H1 (cell line): ENCODE data around the gene ZNF221. TPM values are rescaled to one million over a fixed set of nuclear protein-coding genes. Genes with fewer than 3 reads are reported as not detected.

Source experiments
- CTCF ChIA-PET: fragments of 300-600 bp; sonication (Branson Sonifier 250); formaldehyde crosslinking; loops from one replicate; lab custom pipeline; 2021; ENCODE audit not compliant: partially characterized antibody; lab: Charles Lee
- POLR2A ChIA-PET: fragments of 300-600 bp; sonication (Branson Sonifier 250); formaldehyde crosslinking; loops from one replicate; lab custom pipeline; 2021; ENCODE audit warnings: inconsistent platforms; ENCODE audit not compliant: partially characterized antibody; lab: Charles Lee
- DNase-seq, 2 experiments: peaks; one replicate each; pipeline versions ENCODE4 v3.0.0 to v3.0.0-alpha.2; 2010 to 2022; ENCODE audit warnings: low spot score in 2 of 2, low read depth in 1 of 2, mixed read lengths in 1 of 2
- FAIRE-seq: peaks from 2 replicates; lab custom pipeline; 2011; peaks lifted over from hg19 to GRCh38; lab: Jason Lieb, UNC
- H2AFZ ChIP-seq: 2 replicates; pipeline ENCODE4 v1.8.1; 2012; ENCODE audit warnings: low read length, inconsistent platforms
- H2AK5ac ChIP-seq: 2 replicates; pipeline ENCODE4 v1.6.1; 2013; ENCODE audit warnings: low read depth, low read length
- H2BK120ac ChIP-seq: replicated peaks from 2 replicates; pipeline ENCODE3; 2013; ENCODE audit warnings: low read depth, low read length, inconsistent platforms
- H2BK12ac ChIP-seq: 2 replicates; pipeline ENCODE4 v1.6.1; 2013; ENCODE audit warnings: low read depth, low read length
- H2BK15ac ChIP-seq: 2 replicates; pipeline ENCODE4 v1.6.1; 2013; ENCODE audit warnings: low read length
- H2BK20ac ChIP-seq: 2 replicates; pipeline ENCODE4 v1.6.1; 2013; ENCODE audit warnings: low read length
- H2BK5ac ChIP-seq: 2 replicates; pipeline ENCODE4 v1.6.1; 2013; ENCODE audit warnings: low read depth, low read length
- H3K14ac ChIP-seq: 2 replicates; pipeline ENCODE4 v1.6.1; 2013; ENCODE audit warnings: inconsistent platforms; ENCODE audit not compliant: insufficient read length
- H3K18ac ChIP-seq: 2 replicates; pipeline ENCODE4 v1.6.1; 2013; ENCODE audit warnings: low read length; ENCODE audit errors: extremely low read depth
- H3K23ac ChIP-seq: 2 replicates; pipeline ENCODE4 v1.6.1; 2013; ENCODE audit warnings: inconsistent platforms; ENCODE audit not compliant: insufficient read length
- H3K23me2 ChIP-seq: 2 replicates; pipeline ENCODE4 v1.6.1; 2013; ENCODE audit warnings: low read depth, low read length
- H3K27ac ChIP-seq: 2 replicates; pipeline ENCODE4 v1.6.1; 2011; ENCODE audit warnings: low read depth, low read length, inconsistent platforms
- H3K27me3 ChIP-seq, 4 experiments: replicated peaks in 1 of 4; 1 replicate in 1 of 4; 2 replicates in 3 of 4; pipeline versions ENCODE4 v1.6.1 to v1.8.1; 2011 to 2013; ENCODE audit warnings: low read length in 3 of 4, mild to moderate bottlenecking in 3 of 4, inconsistent platforms in 2 of 4, mixed read lengths in 2 of 4, moderate library complexity in 1 of 4; ENCODE audit not compliant: control insufficient read depth in 3 of 4, insufficient read depth in 3 of 4; ENCODE audit errors: extremely low read depth in 1 of 4
- H3K36me3 ChIP-seq, 4 experiments: 2 replicates each; pipeline versions ENCODE4 v1.6.1 to v1.8.1; 2011 to 2013; ENCODE audit warnings: mild to moderate bottlenecking in 4 of 4, low read length in 3 of 4, moderate library complexity in 2 of 4, control low read depth in 1 of 4, inconsistent platforms in 1 of 4; ENCODE audit not compliant: insufficient read depth in 4 of 4, control insufficient read depth in 2 of 4
- H3K4ac ChIP-seq: replicated peaks from 2 replicates; pipeline ENCODE3; 2013; ENCODE audit warnings: low read length, low read depth, mixed read lengths, inconsistent platforms; ENCODE audit not compliant: insufficient read length
- H3K4me1 ChIP-seq, 4 experiments: replicated peaks in 1 of 4; 1 replicate in 1 of 4; 2 replicates in 3 of 4; pipeline versions ENCODE4 v1.6.1 to v1.8.1; 2011 to 2013; ENCODE audit warnings: low read length in 3 of 4, inconsistent platforms in 2 of 4, mixed read lengths in 1 of 4; ENCODE audit not compliant: insufficient read depth in 4 of 4, control insufficient read depth in 3 of 4
- H3K4me2 ChIP-seq, 2 experiments: 2 replicates each; pipeline versions ENCODE4 v1.6.1 to v1.8.1; 2011 to 2013; ENCODE audit warnings: low read depth in 2 of 2, low read length in 2 of 2, control low read depth in 1 of 2, inconsistent platforms in 1 of 2, mild to moderate bottlenecking in 1 of 2; ENCODE audit not compliant: insufficient read depth in 1 of 2
- H3K4me3 ChIP-seq, 4 experiments: fragments of 200-600, 300-600 bp in 1 of 4; sonication (generic), shearing (Covaris generic), sonication (Bioruptor Twin) in 1 of 4; 2 replicates each; pipeline versions ENCODE4 v1.5.1 to v1.8.1; 2011 to 2016; ENCODE audit warnings: low read length in 4 of 4, low read depth in 3 of 4, control low read depth in 2 of 4, inconsistent platforms in 2 of 4, mild to moderate bottlenecking in 2 of 4, mixed read lengths in 1 of 4, moderate library complexity in 1 of 4; ENCODE audit not compliant: insufficient read depth in 2 of 4; ENCODE audit errors: extremely low read depth in 1 of 4
- H3K56ac ChIP-seq: replicated peaks from 2 replicates; pipeline ENCODE3; 2013; ENCODE audit warnings: low read depth, mild to moderate bottlenecking, mixed read lengths, low read length, inconsistent platforms; ENCODE audit not compliant: insufficient read length
- H3K79me1 ChIP-seq: 2 replicates; pipeline ENCODE4 v1.6.1; 2013; ENCODE audit warnings: low read depth, low read length, control low read depth
- H3K79me2 ChIP-seq, 2 experiments: 2 replicates each; pipeline versions ENCODE4 v1.6.1 to v1.8.1; 2012 to 2013; ENCODE audit warnings: low read length in 2 of 2, mild to moderate bottlenecking in 2 of 2, inconsistent platforms in 1 of 2; ENCODE audit not compliant: insufficient read depth in 2 of 2, control insufficient read depth in 1 of 2
- H3K9ac ChIP-seq, 4 experiments: replicated peaks in 1 of 4; 1 replicate in 1 of 4; 2 replicates in 3 of 4; pipeline versions ENCODE4 v1.6.1 to v1.8.1; 2011 to 2013; ENCODE audit warnings: low read depth in 3 of 4, low read length in 3 of 4, control low read depth in 2 of 4, mild to moderate bottlenecking in 2 of 4, moderate library complexity in 2 of 4, inconsistent platforms in 1 of 4; ENCODE audit errors: extremely low read depth in 1 of 4
- H3K9me3 ChIP-seq, 2 experiments: 2 replicates each; pipeline versions ENCODE4 v1.6.1 to v1.8.1; 2012 to 2013; ENCODE audit warnings: mild to moderate bottlenecking in 2 of 2, moderate library complexity in 2 of 2, control low read depth in 1 of 2, inconsistent platforms in 1 of 2, low read depth in 1 of 2, low read length in 1 of 2, mixed read lengths in 1 of 2; ENCODE audit not compliant: insufficient read depth in 2 of 2
- H4K20me1 ChIP-seq, 2 experiments: replicated peaks in 1 of 2; 2 replicates each; pipeline versions ENCODE3 to v1.8.1; 2011 to 2013; ENCODE audit warnings: inconsistent platforms in 2 of 2, low read length in 2 of 2, mild to moderate bottlenecking in 1 of 2; ENCODE audit not compliant: insufficient read depth in 2 of 2, control insufficient read depth in 1 of 2
- H4K5ac ChIP-seq: 2 replicates; pipeline ENCODE4 v1.6.1; 2013; ENCODE audit warnings: low read length, low read depth, mixed read lengths, inconsistent platforms; ENCODE audit not compliant: insufficient read length
- H4K8ac ChIP-seq: 2 replicates; pipeline ENCODE4 v1.8.0; 2013; ENCODE audit warnings: mild to moderate bottlenecking, moderate library complexity, low read length, inconsistent platforms; ENCODE audit not compliant: insufficient read depth; ENCODE audit errors: extremely low read depth
- H4K91ac ChIP-seq: replicated peaks from 2 replicates; pipeline ENCODE3; 2013; ENCODE audit warnings: low read length, mixed read lengths, inconsistent platforms; ENCODE audit not compliant: insufficient read length
- FOSL1 ChIP-seq: IDR thresholded peaks from 2 replicates; pipeline ENCODE4 v1.6.1; 2011; ENCODE audit warnings: mild to moderate bottlenecking, low read depth, low read length, moderate library complexity; ENCODE audit not compliant: insufficient read depth
- GABPA ChIP-seq: IDR thresholded peaks from 2 replicates; pipeline ENCODE4 v1.6.1; 2011; ENCODE audit warnings: mild to moderate bottlenecking, low read length, moderate library complexity, borderline replicate concordance; ENCODE audit not compliant: insufficient read depth
- TCF12 ChIP-seq: IDR thresholded peaks from 2 replicates; pipeline ENCODE4 v1.6.1; 2011; ENCODE audit warnings: low read depth, mild to moderate bottlenecking, low read length
- WGBS, 2 experiments: shearing (Covaris generic) in 1 of 2; methylation state at CpG; one replicate each; pipeline versions ENCODE4 v1.1.6 to v1.1.7; 2013 to 2015; ENCODE audit warnings: low lambda C conversion rate in 2 of 2, mixed read lengths in 2 of 2, inconsistent platforms in 1 of 2, low coverage in 1 of 2, missing lambda C conversion rate in 1 of 2; ENCODE audit not compliant: insufficient replicate concordance in 2 of 2, insufficient coverage in 1 of 2, insufficient read length in 1 of 2; ENCODE audit errors: extremely low coverage in 1 of 2, missing lambda C conversion rate in 1 of 2; 5-methylcytosine and 5-hydroxymethylcytosine counted together
- polyA plus RNA-seq, 7 experiments: library from polyadenylated mRNA; depleted of rRNA in 3 of 7; stranded (reverse) in 5 of 7; unstranded in 2 of 7; fragments of >200 nt in 5 of 7; fragments of 200-250 nt in 2 of 7; gene quantifications; 1 replicate in 5 of 7; 2 replicates in 1 of 7; 4 replicates in 1 of 7; pipeline versions ENCODE4 v1.2.1 to v1.2.3, GENCODE V29; 2011 to 2013; ENCODE audit warnings: missing spikeins in 2 of 7, mixed read lengths in 2 of 7
- total RNA-seq: library from RNA; stranded (reverse); fragmentation: NEBNext Ultra II Directional; extraction: Animal tissue kit (Norgen Biotek cat#: 25700); gene quantifications from 2 replicates; pipeline ENCODE4 v1.2.1, GENCODE V29; 2021

ZNF221 gene
- total and polyA plus RNA-seq, 2 of the 8 experiments (the other 6 are each of a cell fraction or from before 2014, with no cell fraction given) = 0.50 to 8.4 TPM

GRCh38 chr19:43939557-43940260 lies 11.3 kb upstream of the ZNF221 start:
- POLR2A ChIA-PET = interaction anchor here (0.6 kb wide), 1 partner anchor 183 kb away, joined by 3 read pairs; no protein-coding TSS in a partner anchor
- FAIRE-seq = no peak

More at GRCh38 chr19:43939557-43940260, 11.3 kb upstream of the ZNF221 start:
- no peak overlapping the region for H2AK5ac ChIP-seq
- H4K8ac ChIP-seq = no peak overlapping the region
- no peaks in the 10 kb centered on the region for H3K27me3 ChIP-seq
- CTCF ChIA-PET = interaction anchor here (0.6 kb wide), 1 partner anchor 57 kb away, joined by 3 read pairs; no protein-coding TSS in a partner anchor
- no peak overlapping the region for H4K91ac ChIP-seq
- H3K27ac ChIP-seq = no peak overlapping the region
- WGBS, 2 experiments = 66% methylated on average over 3 of the region's 3 CpGs; no CpG with 5 or more reads in 1 of the 2 experiments
- H4K5ac ChIP-seq = no peak overlapping the region
- no peak overlapping the region for H3K56ac ChIP-seq
- no peaks in the 10 kb centered on the region for H3K79me1 ChIP-seq
- no peak overlapping the region for H3K14ac ChIP-seq
- H3K4me2 ChIP-seq = no peak overlapping the region
- H2BK20ac ChIP-seq = no peak overlapping the region
- H3K79me2 ChIP-seq = no peaks in the 10 kb centered on the region
- H3K4me3 ChIP-seq = no peak overlapping the region
- H2AFZ ChIP-seq = no peak overlapping the region
- no peak overlapping the region for H3K18ac ChIP-seq
- no peak overlapping the region for H3K4ac ChIP-seq
- H2BK15ac ChIP-seq = no peak overlapping the region
- H2BK120ac ChIP-seq = no peak overlapping the region
- H3K9ac ChIP-seq = no peak overlapping the region
- no peak overlapping the region for H2BK5ac ChIP-seq
- DNase-seq = no peak
- TF ChIP-seq GABPA (no peak), FOSL1 (no peak), TCF12 (no peak)
- peaks cover 3 to 11% of the 10 kb centered on the region in 2 experiments for H3K9me3 ChIP-seq
- H4K20me1 ChIP-seq = no peaks in the 10 kb centered on the region
- H3K4me1 ChIP-seq = no peaks in the 10 kb centered on the region
- no peaks in the 10 kb centered on the region for H3K36me3 ChIP-seq
- no peaks in the 10 kb centered on the region for H3K23me2 ChIP-seq
- no peak overlapping the region for H2BK12ac ChIP-seq
- no peak overlapping the region for H3K23ac ChIP-seq
